DOHH2 (cell line): ENCODE measurements around the gene RASAL2.

ENCODE experiments used
- H3F3A ChIP-seq: fragments of 200-600 bp; sonication (generic), shearing (Covaris generic); 2 replicates; pipeline ENCODE4 v1.6.0; 2016; ENCODE audit warnings: antibody characterized with exemption, mild to moderate bottlenecking; ENCODE audit not compliant: control insufficient read depth, insufficient read depth
- H3K27ac ChIP-seq: fragments of 200-600 bp; sonication (generic); 2 replicates; pipeline ENCODE4 v1.5.1; 2014; ENCODE audit warnings: low read depth, mild to moderate bottlenecking, low read length, moderate library complexity
- H3K27me3 ChIP-seq: fragments of 200-600 bp; sonication (generic); 2 replicates; pipeline ENCODE4 v1.6.1; 2014; ENCODE audit warnings: mild to moderate bottlenecking, low read length, mixed read lengths; ENCODE audit not compliant: control insufficient read depth
- H3K36me3 ChIP-seq: fragments of 200-600 bp; sonication (generic); 2 replicates; pipeline ENCODE4 v1.6.1; 2014; ENCODE audit warnings: mild to moderate bottlenecking, low read length, moderate library complexity, mixed read lengths; ENCODE audit not compliant: control insufficient read depth
- H3K4me1 ChIP-seq: fragments of 200-600 bp; sonication (generic); 2 replicates; pipeline ENCODE4 v1.6.1; 2014; ENCODE audit warnings: mild to moderate bottlenecking, low read length, mixed read lengths; ENCODE audit not compliant: control insufficient read depth
- H3K4me2 ChIP-seq: fragments of 200-600 bp; sonication (generic); 2 replicates; pipeline ENCODE4 v1.6.0; 2014; ENCODE audit warnings: mild to moderate bottlenecking, low read length, moderate library complexity
- H3K4me3 ChIP-seq: fragments of 200-600 bp; sonication (generic); 2 replicates; pipeline ENCODE4 v1.5.1; 2014; ENCODE audit warnings: mild to moderate bottlenecking, low read length, mixed read lengths
- H3K79me2 ChIP-seq: fragments of 200-600 bp; sonication (generic); 2 replicates; pipeline ENCODE4 v1.6.1; 2014; ENCODE audit warnings: mild to moderate bottlenecking, low read length, mixed read lengths; ENCODE audit not compliant: control insufficient read depth
- H3K9me2 ChIP-seq: fragments of 200-600 bp; sonication (generic); replicated peaks from 2 replicates; pipeline ENCODE4 v1.6.1; 2014; ENCODE audit warnings: mild to moderate bottlenecking, low read length, mixed read lengths; ENCODE audit not compliant: control insufficient read depth
- H3K9me3 ChIP-seq: fragments of 200-600 bp; sonication (generic); 2 replicates; pipeline ENCODE4 v1.6.1; 2014; ENCODE audit warnings: antibody characterized with exemption, low read length, mixed read lengths; ENCODE audit not compliant: control insufficient read depth, insufficient read depth
- H4K20me1 ChIP-seq: fragments of 200-600 bp; sonication (generic); 2 replicates; pipeline ENCODE4 v1.6.0; 2014; ENCODE audit warnings: low read depth, mild to moderate bottlenecking, antibody characterized with exemption, low read length, moderate library complexity; ENCODE audit not compliant: control insufficient read depth, insufficient read depth
- EZH2phosphoT487 ChIP-seq: fragments of 200-600 bp; sonication (generic); IDR thresholded peaks from 2 replicates; pipeline ENCODE4 v1.6.1; 2017; ENCODE audit warnings: borderline replicate concordance, mild to moderate bottlenecking, antibody characterized with exemption, low read length, moderate library complexity, mixed read lengths
- TF ChIP-seq, protein P1 (sequence below): fragments of 200-600 bp; sonication (generic); IDR thresholded peaks from one replicate; pipeline ENCODE4 v1.5.1; 2014; ENCODE audit warnings: antibody characterized with exemption, mild to moderate bottlenecking, low read depth, low read length; ENCODE audit not compliant: poor library complexity, severe bottlenecking

The RASAL2 gene

DNA sequence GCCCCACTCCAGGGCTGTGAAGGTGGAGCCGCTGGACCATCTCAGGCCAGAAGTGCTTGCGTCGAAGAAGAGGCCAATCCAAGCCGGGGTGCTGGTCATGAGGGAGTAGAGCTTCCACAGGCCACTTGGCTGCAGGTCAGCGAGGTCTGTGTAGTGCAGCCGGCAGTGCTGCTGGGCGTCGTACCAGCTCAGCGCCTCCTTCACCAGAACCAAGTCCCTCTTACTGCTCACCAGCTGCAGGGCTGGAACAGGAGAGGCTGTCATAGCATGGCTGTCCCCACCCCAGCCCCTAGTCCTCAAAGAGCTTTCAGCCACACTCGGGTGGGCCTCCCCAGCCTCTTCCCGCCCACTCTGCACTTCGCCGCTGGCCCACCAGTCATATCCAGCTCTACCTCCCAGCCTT lies 400.7 kb downstream of the RASAL2 start:
- Histone ChIP-seq H3K27ac (no peak overlapping the region), H3K4me2 (no peak overlapping the region), H3K4me1 (no peaks in the 10 kb centered on the region), H3K79me2 (no peaks in the 10 kb centered on the region), H3F3A (no peaks in the 10 kb centered on the region), H3K9me3 (no peaks in the 10 kb centered on the region), H3K36me3 (no peaks in the 10 kb centered on the region), H3K27me3 (no peaks in the 10 kb centered on the region), H3K9me2 (no peaks in the 10 kb centered on the region), H3K4me3 (no peak overlapping the region), H4K20me1 (no peaks in the 10 kb centered on the region)
- no peak for TF ChIP-seq EZH2phosphoT487
- TF ChIP-seq, protein P1, sequence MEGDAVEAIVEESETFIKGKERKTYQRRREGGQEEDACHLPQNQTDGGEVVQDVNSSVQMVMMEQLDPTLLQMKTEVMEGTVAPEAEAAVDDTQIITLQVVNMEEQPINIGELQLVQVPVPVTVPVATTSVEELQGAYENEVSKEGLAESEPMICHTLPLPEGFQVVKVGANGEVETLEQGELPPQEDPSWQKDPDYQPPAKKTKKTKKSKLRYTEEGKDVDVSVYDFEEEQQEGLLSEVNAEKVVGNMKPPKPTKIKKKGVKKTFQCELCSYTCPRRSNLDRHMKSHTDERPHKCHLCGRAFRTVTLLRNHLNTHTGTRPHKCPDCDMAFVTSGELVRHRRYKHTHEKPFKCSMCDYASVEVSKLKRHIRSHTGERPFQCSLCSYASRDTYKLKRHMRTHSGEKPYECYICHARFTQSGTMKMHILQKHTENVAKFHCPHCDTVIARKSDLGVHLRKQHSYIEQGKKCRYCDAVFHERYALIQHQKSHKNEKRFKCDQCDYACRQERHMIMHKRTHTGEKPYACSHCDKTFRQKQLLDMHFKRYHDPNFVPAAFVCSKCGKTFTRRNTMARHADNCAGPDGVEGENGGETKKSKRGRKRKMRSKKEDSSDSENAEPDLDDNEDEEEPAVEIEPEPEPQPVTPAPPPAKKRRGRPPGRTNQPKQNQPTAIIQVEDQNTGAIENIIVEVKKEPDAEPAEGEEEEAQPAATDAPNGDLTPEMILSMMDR, result no peak

DNA sequence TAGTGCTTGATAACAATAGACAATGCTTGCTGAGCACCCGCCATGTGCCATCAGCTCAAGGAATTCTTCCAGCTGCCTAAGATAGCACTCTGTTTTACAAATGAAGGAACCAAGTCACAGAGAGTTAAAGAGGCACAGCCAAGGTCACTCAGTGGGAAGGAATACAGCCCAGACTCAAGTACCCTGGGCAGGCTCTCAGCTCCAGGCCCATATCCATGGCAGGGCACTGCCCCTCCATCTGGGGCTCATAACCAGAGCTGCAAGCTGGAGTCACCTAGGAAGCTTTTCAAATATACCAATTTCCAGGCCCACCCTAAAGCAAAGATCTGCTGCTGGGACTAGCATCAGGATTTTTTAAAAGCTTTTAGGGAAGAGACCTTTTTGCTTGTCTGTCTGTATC lies 401.3 kb downstream of the RASAL2 start:
- Histone ChIP-seq H3F3A (no peaks in the 10 kb centered on the region), H3K36me3 (no peaks in the 10 kb centered on the region), H3K9me3 (no peaks in the 10 kb centered on the region), H3K9me2 (no peaks in the 10 kb centered on the region), H4K20me1 (no peaks in the 10 kb centered on the region), H3K4me1 (no peaks in the 10 kb centered on the region), H3K27ac (no peak overlapping the region), H3K4me3 (no peak overlapping the region), H3K27me3 (no peaks in the 10 kb centered on the region), H3K79me2 (no peaks in the 10 kb centered on the region), H3K4me2 (no peak overlapping the region)
- TF ChIP-seq, protein P1, result no peak
- no peak for TF ChIP-seq EZH2phosphoT487

DNA sequence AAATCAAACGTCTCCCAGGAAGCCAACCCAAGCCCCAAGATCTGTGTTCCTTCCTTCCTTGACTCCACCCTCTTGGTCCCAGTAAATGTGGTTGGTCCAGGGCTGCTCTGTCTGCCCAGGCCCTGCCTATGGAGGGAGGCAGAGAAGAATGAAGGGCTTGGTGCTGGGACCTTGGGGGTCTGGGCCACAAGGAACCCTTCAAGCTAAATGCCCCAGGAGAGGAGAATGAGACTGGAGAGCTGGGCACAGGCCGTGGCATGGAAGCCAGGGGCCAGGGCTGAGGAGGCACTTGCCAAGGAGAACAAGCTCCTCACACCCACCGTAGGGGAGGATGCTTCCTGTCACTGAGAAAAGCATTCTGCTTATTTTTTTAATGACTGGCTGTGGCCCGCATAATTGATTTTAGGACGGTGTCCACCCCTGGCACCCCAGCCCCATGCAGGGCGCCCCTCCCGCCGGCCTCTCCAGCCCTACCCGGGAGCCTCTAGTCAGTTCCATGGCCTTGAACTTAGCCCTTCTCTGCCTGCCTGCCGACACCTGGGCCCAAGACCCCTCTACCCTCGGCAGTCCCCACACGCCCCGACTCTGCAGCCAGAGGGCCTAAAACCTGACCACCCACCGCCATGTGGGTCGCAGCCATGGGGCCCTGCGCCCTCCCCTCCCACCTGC lies 402.0 kb downstream of the RASAL2 start:
- Histone ChIP-seq H3K79me2 (no peaks in the 10 kb centered on the region), H3K9me2 (no peaks in the 10 kb centered on the region), H3K4me2 (no peak overlapping the region), H3K27ac (no peak overlapping the region), H3K4me3 (no peak overlapping the region), H3F3A (no peaks in the 10 kb centered on the region), H3K36me3 (no peaks in the 10 kb centered on the region), H3K9me3 (no peaks in the 10 kb centered on the region), H4K20me1 (no peaks in the 10 kb centered on the region), H3K4me1 (no peaks in the 10 kb centered on the region), H3K27me3 (no peaks in the 10 kb centered on the region)
- TF ChIP-seq EZH2phosphoT487, result no peak
- TF ChIP-seq, protein P1, result no peak
